Activated CD8-positive, alpha-beta memory T cell treated with anti-CD3 and anti-CD28 coated beads for 24 hours (primary cell): ENCODE data around the gene SCYGR1.
"Not testable (repeated sequence)": the region's sequence is repeated elsewhere in the genome, so short reads cannot be mapped to it uniquely, and the experiment has no call there.

Experiments used
- DNase-seq: peaks from one replicate; pipeline ENCODE4 v3.0.0-alpha.2; 2020

Gene SCYGR1

GRCh38 chr2:227387583-227387982 is at the start of gene SCYGR1:
Gene SCYGR1, minus strand, starts transcription at chr2:227387949. Its CDS starts 0 bp downstream, at chr2:227387949.
- DNase-seq, result not testable (repeated sequence)

GRCh38 chr2:227436436-227437174 is 48.9 kb upstream of the SCYGR1 start:
- no peak for DNase-seq

GRCh38 chr2:227433171-227433570 is 45.4 kb upstream of the SCYGR1 start:
- no peak for DNase-seq

DNA sequence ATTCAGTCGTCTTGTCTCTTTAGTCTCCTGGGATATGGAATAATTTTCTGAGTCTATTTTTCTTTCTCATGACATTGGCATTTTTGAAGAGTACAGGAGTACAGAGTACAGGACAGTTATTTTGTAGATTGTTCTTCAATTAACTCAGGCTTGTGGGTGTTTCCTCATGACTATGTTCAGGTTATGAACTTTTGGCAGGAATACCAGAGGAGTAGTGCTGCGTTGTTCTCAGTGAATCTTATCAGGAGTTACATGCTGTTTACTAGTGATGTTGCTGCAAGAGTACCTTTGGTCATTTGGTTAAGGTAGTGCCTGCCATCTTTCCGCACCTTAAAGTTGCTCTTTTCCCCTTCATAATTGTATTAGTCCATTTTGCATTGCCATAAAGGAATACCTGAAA is 42.9 kb upstream of the SCYGR1 start:
- no peak for DNase-seq

GRCh38 chr2:227428731-227429285 is 41.1 kb upstream of the SCYGR1 start:
- no peak for DNase-seq

- DNase-seq, result no peak
Measured at GRCh38 chr2:227423656-227424499, 36.1 kb upstream of the SCYGR1 start.

- no peak for DNase-seq
Measured at GRCh38 chr2:227420087-227421052, 32.6 kb upstream of the SCYGR1 start.

DNA sequence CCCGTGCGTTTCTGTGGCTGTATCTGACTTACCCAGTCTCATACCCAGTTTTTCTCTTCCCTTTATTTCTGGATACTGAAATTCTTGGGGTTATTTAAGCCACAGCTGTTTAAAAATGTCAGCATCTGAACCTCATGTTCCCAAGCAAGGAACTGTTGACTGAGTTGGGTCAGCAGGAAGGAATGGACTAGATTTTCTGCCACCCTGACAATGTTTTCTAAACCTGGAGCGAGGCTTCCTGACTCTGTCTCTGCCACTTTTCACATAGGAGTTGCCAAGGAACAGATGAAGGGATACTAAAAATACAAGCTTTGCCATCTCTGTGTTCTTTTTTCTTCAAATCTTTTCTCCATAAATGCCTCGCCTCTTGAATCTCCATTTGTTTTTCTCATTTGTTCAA is 29.0 kb upstream of the SCYGR1 start:
- DNase-seq, result no peak

DNA sequence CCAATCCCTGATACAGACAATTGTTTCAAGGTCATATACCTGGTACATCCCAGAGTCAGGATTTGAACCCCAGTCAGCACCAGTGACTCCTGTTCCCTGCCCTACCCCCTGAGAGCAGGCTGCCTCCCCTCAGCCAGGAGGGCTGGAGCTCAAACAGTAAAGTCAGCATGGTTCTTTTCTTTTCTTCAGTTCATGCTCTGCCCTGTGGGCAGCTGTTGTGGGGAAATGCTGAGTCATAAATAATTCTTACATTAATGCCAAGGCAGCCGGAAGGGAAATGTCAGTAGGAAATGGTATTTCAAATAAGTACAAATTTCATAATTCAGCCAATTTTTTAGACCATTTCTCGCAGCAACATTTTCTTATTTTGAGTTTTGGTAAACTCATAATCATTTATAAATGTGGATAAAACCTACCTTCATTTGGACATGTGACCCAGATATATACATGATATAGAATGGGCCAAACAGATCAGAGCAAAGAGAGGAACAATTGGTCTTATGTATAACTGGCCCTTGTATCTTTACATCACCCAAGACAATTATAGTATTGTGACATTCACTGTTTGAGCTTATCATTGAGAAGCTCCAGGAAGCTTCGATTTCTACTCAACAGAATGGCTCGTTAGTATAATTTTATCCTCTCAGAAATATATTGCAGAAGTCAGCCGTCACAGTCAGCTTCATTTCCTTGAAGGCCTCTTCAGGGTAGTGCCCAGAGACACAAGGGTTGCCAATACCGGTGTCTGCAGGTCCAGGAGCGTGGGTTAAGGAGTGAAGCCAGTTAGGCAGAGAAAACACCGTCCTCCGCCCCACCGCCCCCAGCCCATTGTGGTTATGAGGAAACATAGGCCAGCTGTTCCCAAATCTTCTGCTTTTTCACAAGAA is 28.0 kb upstream of the SCYGR1 start:
- no peak for DNase-seq

DNA sequence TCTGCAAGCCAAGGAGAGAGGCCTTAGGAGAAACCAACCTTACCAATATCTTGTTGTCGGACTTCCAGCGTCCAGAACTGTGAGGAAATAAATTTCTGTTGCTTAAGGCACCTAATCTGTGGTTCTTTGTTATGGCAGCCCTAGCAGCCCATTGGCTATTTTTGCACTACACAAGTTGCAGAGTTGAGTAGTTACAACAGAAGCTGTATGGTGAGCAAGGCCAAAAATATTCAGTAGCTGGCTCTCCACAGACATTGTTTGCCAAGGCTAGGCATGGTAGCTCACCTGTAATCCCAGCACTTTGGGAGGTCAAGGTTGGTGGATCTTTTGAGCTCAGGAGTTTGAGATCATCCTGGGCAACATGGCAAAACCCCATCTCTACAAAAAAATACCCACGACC is 27.1 kb upstream of the SCYGR1 start:
- DNase-seq, result no peak

GRCh38 chr2:227413371-227413770 is 25.6 kb upstream of the SCYGR1 start:
- DNase-seq, result no peak

DNA sequence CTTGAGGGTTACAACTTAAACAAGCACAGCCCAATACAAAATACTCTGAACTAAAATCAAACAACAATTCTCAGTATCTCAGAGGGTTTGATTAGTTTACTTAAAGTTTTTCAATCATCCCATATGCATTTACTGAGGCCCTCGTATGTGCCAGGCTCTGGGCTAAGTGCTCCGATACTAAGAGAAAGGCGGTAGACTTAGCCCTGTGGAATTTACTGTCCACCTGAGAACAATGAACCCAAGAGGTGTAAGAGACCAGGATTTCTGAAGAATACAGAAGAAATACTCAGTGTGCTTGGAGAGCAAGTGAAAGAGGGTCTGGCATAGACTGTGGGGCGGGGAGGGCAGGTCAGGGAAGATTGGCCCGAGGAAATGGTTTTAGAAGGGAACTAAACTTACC is 25.1 kb upstream of the SCYGR1 start:
- no peak for DNase-seq

- DNase-seq, result no peak
Measured at GRCh38 chr2:227411990-227412350, 24.2 kb upstream of the SCYGR1 start.

DNA sequence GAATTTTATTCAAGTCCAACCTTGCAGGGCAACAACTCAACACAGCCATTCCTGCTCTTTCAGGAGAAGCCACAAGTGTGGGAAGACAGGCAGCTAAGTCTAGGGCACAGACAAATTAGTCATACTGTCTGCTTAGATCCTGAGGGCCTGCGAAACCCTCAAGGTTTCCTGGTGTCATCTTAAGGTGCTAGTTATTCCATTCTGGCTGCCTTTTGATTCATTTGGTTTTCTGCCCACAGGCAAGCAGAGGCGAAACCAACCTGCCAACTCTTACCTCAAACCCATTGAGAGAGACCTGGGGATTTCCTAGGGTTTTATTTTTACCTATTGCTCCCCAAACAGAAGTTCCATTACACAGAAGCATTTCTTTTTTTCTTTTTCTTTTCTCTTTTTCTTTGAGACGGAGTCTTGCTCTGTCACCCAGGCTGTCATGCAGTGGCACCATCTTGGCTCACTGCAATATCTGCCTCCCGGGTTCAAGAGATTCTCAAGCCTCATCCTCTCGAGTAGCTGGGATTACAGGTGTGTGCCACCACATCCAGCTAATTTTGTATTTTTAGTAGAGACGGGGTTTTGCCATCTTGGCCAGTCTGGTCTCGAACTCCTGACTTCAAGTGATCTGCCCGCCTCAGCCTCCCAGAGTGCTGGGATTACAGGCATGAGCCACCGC is 23.7 kb upstream of the SCYGR1 start:
- DNase-seq, result peak; percentile 69

- DNase-seq, result no peak
Measured at GRCh38 chr2:227410191-227410590, 22.4 kb upstream of the SCYGR1 start.

DNA sequence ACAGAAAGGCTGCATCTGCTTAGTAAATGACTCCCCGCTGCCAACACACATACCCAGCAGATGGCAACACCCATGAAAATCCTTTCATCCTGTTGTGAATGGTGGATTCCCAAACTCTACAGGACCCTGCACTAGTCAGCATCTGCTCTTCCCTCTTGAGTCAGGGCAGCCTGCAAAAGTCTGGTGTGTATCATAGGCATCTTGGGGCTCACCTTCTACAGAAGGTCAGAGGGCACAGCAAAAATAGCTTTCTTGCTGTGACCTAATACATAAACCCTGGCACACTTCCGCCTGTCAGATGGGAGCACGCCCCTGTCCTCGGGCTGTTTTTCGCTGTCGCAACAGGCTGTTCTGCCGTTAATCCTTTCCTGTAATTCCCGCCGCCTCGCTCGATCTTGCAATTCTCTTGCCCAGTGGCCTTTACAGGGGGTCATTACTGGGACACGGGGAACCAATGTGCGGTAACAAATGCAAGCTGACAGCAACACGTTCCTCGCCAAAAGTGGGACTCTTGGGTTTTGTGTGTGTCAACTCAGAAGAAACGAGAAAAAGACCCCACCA is 19.9 kb upstream of the SCYGR1 start:
- DNase-seq, result no peak

DNA sequence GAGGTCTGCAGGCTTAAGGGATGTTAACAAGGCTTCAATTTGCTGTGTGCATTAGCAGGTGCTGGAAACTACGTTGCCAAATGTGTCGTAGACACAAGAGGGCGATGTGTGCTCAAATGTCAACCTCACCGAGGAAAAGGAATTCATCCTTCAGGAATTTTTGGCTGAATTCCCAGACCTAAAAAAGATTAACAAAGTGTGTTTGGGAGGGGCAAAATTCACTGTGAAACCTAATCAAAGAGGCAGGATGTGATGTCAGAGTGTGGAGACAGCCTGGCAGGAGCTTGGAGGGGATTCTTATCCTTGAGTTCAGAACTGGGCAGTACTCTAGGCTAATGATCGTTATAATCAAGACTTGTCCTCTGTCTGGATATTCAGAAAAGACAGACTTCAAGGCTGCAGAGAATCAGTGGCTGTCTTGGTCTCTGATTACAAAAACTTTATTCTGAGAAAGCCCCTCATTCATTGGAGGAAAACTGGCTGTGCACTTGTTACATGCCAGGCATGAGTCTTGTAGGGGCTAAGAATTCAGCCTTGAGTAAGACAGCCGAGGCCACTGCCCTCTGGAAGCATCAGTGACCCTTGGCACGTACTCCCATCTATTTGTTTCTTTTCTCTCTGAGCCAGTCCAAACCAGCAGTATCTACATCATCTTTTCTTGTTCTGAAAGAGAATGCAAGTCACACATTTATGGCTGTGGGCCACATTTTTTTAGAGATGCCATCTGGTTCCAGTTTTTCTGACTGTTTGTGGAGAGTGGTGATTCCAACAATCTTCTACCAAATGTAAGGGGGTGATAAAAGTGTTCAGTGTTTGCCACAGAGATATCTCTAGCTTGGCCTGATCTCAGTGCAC is 18.7 kb upstream of the SCYGR1 start:
- no peak for DNase-seq

DNA sequence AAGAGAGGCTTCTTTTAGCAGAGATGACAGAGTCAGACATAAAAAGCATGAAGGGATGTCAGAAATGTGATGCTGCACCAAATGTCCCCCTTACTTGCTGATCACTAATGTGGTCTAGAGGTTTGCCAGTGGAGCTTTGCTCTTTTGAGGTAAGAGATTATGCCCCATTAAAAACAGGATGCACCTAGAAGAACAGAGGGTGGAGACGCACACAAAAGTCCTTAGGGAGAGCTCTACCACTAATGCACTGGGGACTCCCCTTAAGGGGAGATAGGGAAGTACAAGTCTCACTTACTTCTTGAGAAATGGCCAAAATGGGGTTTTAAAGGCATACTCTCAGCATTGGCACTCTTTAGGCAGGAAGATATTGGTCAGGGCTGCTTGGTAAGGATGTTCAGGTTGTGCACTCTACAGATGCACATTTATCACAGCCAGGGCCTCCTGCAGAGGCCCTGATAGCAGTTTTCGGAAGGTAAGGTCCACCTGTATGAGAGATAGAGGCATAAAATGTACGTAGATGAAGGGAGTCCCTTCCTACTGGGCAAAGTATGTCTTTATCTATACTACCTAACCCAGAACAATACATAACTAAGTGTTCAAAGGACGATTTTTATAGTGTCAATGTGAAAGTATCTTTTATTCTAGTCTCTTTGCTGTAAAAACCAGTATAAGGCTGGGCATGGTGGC is 17.0 kb upstream of the SCYGR1 start:
- DNase-seq, result no peak

DNA sequence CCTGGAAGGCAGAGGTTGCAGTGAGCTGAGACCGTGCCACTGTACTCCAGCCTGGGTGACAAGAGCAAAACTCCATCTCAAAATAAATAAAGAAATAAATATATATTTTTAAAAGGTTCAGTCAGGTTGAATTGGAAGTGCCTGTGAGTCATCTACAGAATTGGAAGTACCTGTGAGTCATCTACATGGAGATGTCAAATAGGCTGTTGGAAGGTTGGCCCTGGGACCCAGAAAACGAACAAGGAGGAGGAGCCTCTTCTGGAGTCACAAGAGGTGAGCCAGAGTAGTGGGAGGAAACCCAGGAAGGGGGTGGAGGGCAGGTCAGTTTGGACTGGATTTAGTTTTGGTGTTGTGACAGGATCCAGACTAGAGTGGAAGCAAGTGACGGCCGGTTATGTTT is 15.2 kb upstream of the SCYGR1 start:
- no peak for DNase-seq
